IMR-90 (cell line): ENCODE data around the gene MB21D2. TPM values are rescaled to one million over a fixed set of nuclear protein-coding genes. Genes with fewer than 3 reads are reported as not detected.

Source experiments
- ATAC-seq: fragments of 200-7000 bp; cut with Tn5 transposase; 2 replicates; pipeline ENCODE4 v1.9.1; 2020; ENCODE audit warnings: low read depth, mild to moderate bottlenecking, moderate library complexity
- BruUV-seq: library from RNA; stranded (reverse); fragments of 400-500 nt; replicated peaks from 2 replicates; lab custom pipeline; 2021; lab: Mats Ljungman, UMichigan
- CTCF ChIA-PET: fragments of 300-600 bp; formaldehyde crosslinking; extraction: SDS; loops from one replicate; lab custom pipeline; 2021; ENCODE audit warnings: antibody characterized with exemption; lab: Yijun Ruan, JAX
- POLR2A ChIA-PET: fragments of 300-600 bp; sonication (Branson Sonifier 250); formaldehyde crosslinking; loops from one replicate; lab custom pipeline; 2022; ENCODE audit warnings: antibody characterized with exemption; ENCODE audit not compliant: unreplicated experiment; lab: Charles Lee
- DNase-seq: peaks from one replicate; pipeline ENCODE4 v3.0.0; 2013
- H2AFZ ChIP-seq: replicated peaks from 2 replicates; pipeline ENCODE3; 2013; ENCODE audit warnings: low read length, mild to moderate bottlenecking; ENCODE audit not compliant: poor library complexity
- H2AK5ac ChIP-seq: 2 replicates; pipeline ENCODE4 v1.6.1; 2013; ENCODE audit warnings: low read depth, low read length, inconsistent platforms
- H2AK9ac ChIP-seq: replicated peaks from 2 replicates; pipeline ENCODE3; 2013; ENCODE audit warnings: mild to moderate bottlenecking, low read depth, low read length, moderate library complexity; ENCODE audit not compliant: poor library complexity
- H2BK120ac ChIP-seq: 2 replicates; pipeline ENCODE4 v1.6.1; 2013; ENCODE audit warnings: low read depth, low read length, inconsistent platforms
- H2BK15ac ChIP-seq: 3 replicates; pipeline ENCODE4 v1.6.1; 2013; ENCODE audit warnings: low read depth, low read length, inconsistent platforms
- H2BK20ac ChIP-seq: 2 replicates; pipeline ENCODE4 v1.6.1; 2013; ENCODE audit warnings: low read depth, mild to moderate bottlenecking, inconsistent platforms, low read length, moderate library complexity
- H2BK5ac ChIP-seq: 2 replicates; pipeline ENCODE4 v1.6.1; 2013; ENCODE audit warnings: mild to moderate bottlenecking, low read depth, low read length, inconsistent platforms; ENCODE audit not compliant: poor library complexity, severe bottlenecking
- H3K14ac ChIP-seq: replicated peaks from 2 replicates; pipeline ENCODE4 v1.6.1; 2013; ENCODE audit warnings: low read depth, low read length, inconsistent platforms
- H3K18ac ChIP-seq: 2 replicates; pipeline ENCODE4 v1.6.1; 2013; ENCODE audit warnings: low read depth, low read length, control low read depth
- H3K23ac ChIP-seq: 2 replicates; pipeline ENCODE4 v1.6.1; 2013; ENCODE audit warnings: low read depth, low read length, inconsistent platforms
- H3K27ac ChIP-seq: 2 replicates; pipeline ENCODE4 v1.5.1; 2013; ENCODE audit warnings: mild to moderate bottlenecking, control low read depth, low read length; ENCODE audit not compliant: insufficient read depth
- H3K27me3 ChIP-seq: 2 replicates; pipeline ENCODE4 v1.6.1; 2013; ENCODE audit warnings: low read length; ENCODE audit not compliant: control insufficient read depth, insufficient read depth
- H3K36me3 ChIP-seq: 2 replicates; pipeline ENCODE4 v1.6.1; 2013; ENCODE audit warnings: low read length, mixed read lengths; ENCODE audit not compliant: control insufficient read depth, insufficient read depth
- H3K4ac ChIP-seq: 2 replicates; pipeline ENCODE4 v1.6.1; 2013; ENCODE audit warnings: low read depth, low read length, inconsistent platforms
- H3K4me1 ChIP-seq: 2 replicates; pipeline ENCODE4 v1.6.1; 2013; ENCODE audit warnings: low read length, mixed read lengths; ENCODE audit not compliant: control insufficient read depth, insufficient read depth
- H3K4me2 ChIP-seq: 2 replicates; pipeline ENCODE4 v1.6.1; 2013; ENCODE audit warnings: low read depth, mild to moderate bottlenecking, control low read depth, low read length, moderate library complexity
- H3K4me3 ChIP-seq: 2 replicates; pipeline ENCODE4 v1.5.1; 2013; ENCODE audit warnings: low read depth, mild to moderate bottlenecking, control low read depth, low read length, moderate library complexity; ENCODE audit not compliant: insufficient read depth
- H3K56ac ChIP-seq: 2 replicates; pipeline ENCODE4 v1.6.1; 2013; ENCODE audit warnings: low read length, inconsistent platforms; ENCODE audit not compliant: insufficient read depth; ENCODE audit errors: extremely low read depth
- H3K79me1 ChIP-seq, 2 experiments: 2 replicates each; pipeline ENCODE4 v1.6.1; 2013; ENCODE audit warnings: low read length in 2 of 2, inconsistent platforms in 1 of 2, low read depth in 1 of 2
- H3K9ac ChIP-seq: 2 replicates; pipeline ENCODE4 v1.6.1; 2013; ENCODE audit warnings: low read depth, low read length, control low read depth
- H3K9me1 ChIP-seq: 2 replicates; pipeline ENCODE4 v1.6.1; 2013; ENCODE audit warnings: low read length, inconsistent platforms; ENCODE audit not compliant: insufficient read depth
- H3K9me3 ChIP-seq: 2 replicates; pipeline ENCODE4 v1.6.1; 2013; ENCODE audit warnings: low read length; ENCODE audit not compliant: control insufficient read depth, insufficient read depth
- H4K20me1 ChIP-seq: 2 replicates; pipeline ENCODE4 v1.6.1; 2013; ENCODE audit warnings: low read length, inconsistent platforms; ENCODE audit not compliant: insufficient read depth
- H4K5ac ChIP-seq: 2 replicates; pipeline ENCODE4 v1.6.1; 2013; ENCODE audit warnings: mild to moderate bottlenecking, low read depth, low read length, control low read depth
- H4K8ac ChIP-seq, 2 experiments: 2 replicates each; pipeline ENCODE4 v1.6.1; 2013; ENCODE audit warnings: low read depth in 2 of 2, low read length in 2 of 2, control low read depth in 1 of 2, inconsistent platforms in 1 of 2
- H4K91ac ChIP-seq: 2 replicates; pipeline ENCODE4 v1.6.1; 2013; ENCODE audit warnings: low read depth, low read length, inconsistent platforms; ENCODE audit not compliant: insufficient read depth
- BHLHE40 ChIP-seq: fragments of 150-350 bp; IDR thresholded peaks from 2 replicates; pipeline ENCODE4 v1.6.1; 2016; ENCODE audit warnings: mild to moderate bottlenecking, low read depth, low read length
- CEBPB ChIP-seq: IDR thresholded peaks from 2 replicates; pipeline ENCODE4 v1.6.1; 2012; ENCODE audit warnings: low read depth, low read length, improper control_type of control experiment
- CHD1 ChIP-seq: IDR thresholded peaks from 2 replicates; pipeline ENCODE4 v1.6.1; 2012; ENCODE audit warnings: low read depth, low read length, improper control_type of control experiment
- FOS ChIP-seq: fragments of 150-350 bp; IDR thresholded peaks from 2 replicates; pipeline ENCODE4 v1.6.1; 2016; ENCODE audit warnings: low read depth, low read length
- MAFK ChIP-seq: IDR thresholded peaks from 2 replicates; pipeline ENCODE4 v1.6.1; 2012; ENCODE audit warnings: low read depth, low read length, improper control_type of control experiment
- MAZ ChIP-seq: IDR thresholded peaks from 2 replicates; pipeline ENCODE4 v1.6.1; 2012; ENCODE audit warnings: low read depth, mild to moderate bottlenecking, low read length, improper control_type of control experiment, moderate library complexity, borderline replicate concordance
- MXI1 ChIP-seq: IDR thresholded peaks from 2 replicates; pipeline ENCODE4 v1.6.1; 2012; ENCODE audit warnings: low read depth, mild to moderate bottlenecking, low read length, moderate library complexity, borderline replicate concordance
- NFE2L2 ChIP-seq: fragments of 150-350 bp; IDR thresholded peaks from 2 replicates; pipeline ENCODE4 v1.6.1; 2016; ENCODE audit warnings: low read depth, mild to moderate bottlenecking, low read length
- POLR2A ChIP-seq: IDR thresholded peaks from 2 replicates; pipeline ENCODE4 v1.6.1; 2012; ENCODE audit warnings: mild to moderate bottlenecking, low read depth, low read length
- RAD21 ChIP-seq: IDR thresholded peaks from 2 replicates; pipeline ENCODE4 v1.6.1; 2012; ENCODE audit warnings: low read length, improper control_type of control experiment
- RCOR1 ChIP-seq: IDR thresholded peaks from 2 replicates; pipeline ENCODE4 v1.6.1; 2012; ENCODE audit warnings: mild to moderate bottlenecking, low read length, improper control_type of control experiment; ENCODE audit not compliant: insufficient replicate concordance
- RFX5 ChIP-seq: IDR thresholded peaks from 2 replicates; pipeline ENCODE4 v1.8.0; 2012; ENCODE audit warnings: low read depth, mild to moderate bottlenecking, low read length, moderate library complexity
- SMC3 ChIP-seq: fragments of 150-350 bp; IDR thresholded peaks from 2 replicates; pipeline ENCODE4 v1.6.1; 2016; ENCODE audit warnings: low read depth, mild to moderate bottlenecking, antibody characterized with exemption, low read length, moderate library complexity
- WGBS, 2 experiments: methylation state at CpG; one replicate each; pipeline versions ENCODE4 v1.1.5 to v1.1.7; 2013; ENCODE audit warnings: missing lambda C conversion rate in 2 of 2; ENCODE audit not compliant: insufficient read length in 1 of 2; ENCODE audit errors: extremely low coverage in 2 of 2; 5-methylcytosine and 5-hydroxymethylcytosine counted together
- dilution Hi-C: fragments of 300-500 bp; cut with HindIII; formaldehyde crosslinking; loops from one replicate; pipeline ENCODE4 v1.14.3; 2018; ENCODE audit warnings: low sequenced_read_pairs; ENCODE audit not compliant: unreplicated experiment
- in situ Hi-C: fragments of 300-500 bp; cut with MboI; formaldehyde crosslinking; loops from 3 replicates; pipeline ENCODE4 v1.14.3; 2019; ENCODE audit warnings: low sequenced_read_pairs, inconsistent platforms, mixed read lengths
- intact Hi-C: fragments of 100-400 bp; cut with micrococcal nuclease; formaldehyde crosslinking; loops from 2 replicates; pipeline ENCODE4 v1.10.0; 2022
- polyA plus RNA-seq, 3 experiments: library from polyadenylated mRNA; depleted of rRNA; stranded (reverse); fragments of >200 nt; gene quantifications; 2 replicates each; pipeline ENCODE4 v1.2.3, GENCODE V29; 2012; ENCODE audit warnings: low replicate concordance in 1 of 3
- total RNA-seq: library from RNA; depleted of rRNA; stranded (reverse); fragments of >200 nt; gene quantifications from 2 replicates; pipeline ENCODE4 v1.2.3, GENCODE V29; 2012
- TF ChIP-seq, protein P1 (sequence below): fragments of 150-350 bp; IDR thresholded peaks from 2 replicates; pipeline ENCODE4 v1.6.1; 2017; ENCODE audit warnings: mild to moderate bottlenecking, antibody characterized with exemption, low read length, low read depth
- TF ChIP-seq, protein P2 (sequence below): fragments of 150-350 bp; IDR thresholded peaks from 2 replicates; pipeline ENCODE4 v1.6.1; 2016; ENCODE audit warnings: low read depth, mild to moderate bottlenecking, low read length, moderate library complexity, borderline replicate concordance
- TF ChIP-seq, protein P3 (sequence below): conservative IDR thresholded peaks from 2 replicates; pipeline ENCODE4 v1.5.1; 2012; ENCODE audit warnings: mild to moderate bottlenecking, low read depth, low read length, improper control_type of control experiment

MB21D2 gene
- total and polyA plus RNA-seq, 2 of the 4 experiments (the other 2 are of a cell fraction) = 13.6 to 44.8 TPM

DNA sequence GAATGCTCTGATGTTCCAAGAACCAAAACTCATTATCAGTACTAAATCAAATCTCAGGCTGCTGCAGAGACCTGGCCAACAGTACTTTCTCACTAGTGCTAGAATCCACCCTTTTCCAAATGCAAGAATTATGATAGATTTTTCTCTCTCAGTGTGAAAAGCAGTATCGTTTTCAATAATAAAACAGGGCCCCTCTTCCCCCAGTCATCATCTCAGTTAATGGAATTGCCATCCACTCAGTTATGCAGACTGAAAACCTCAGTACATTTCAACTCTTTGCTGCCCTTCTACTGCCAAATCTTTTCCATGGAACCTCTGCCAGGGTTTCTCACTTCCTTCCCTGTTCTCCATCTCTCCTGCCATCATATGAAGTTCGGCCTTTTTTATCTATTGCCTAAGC lies 117.9 kb downstream of the MB21D2 start:
- CTCF ChIA-PET = no interaction called here
- intact Hi-C loops = no loop called here

More for the DNA sequence above, 117.9 kb downstream of the MB21D2 start:
- Histone ChIP-seq H3K9me1 (peaks cover 4% of the 10 kb centered on the region; the same call in 1 of the 2 replicates), H3K4me2 (no peak overlapping the region), H3K18ac (no peak overlapping the region), H3K4me1 (no peaks in the 10 kb centered on the region), H3K56ac (no peak overlapping the region), H3K4ac (no peak overlapping the region), H3K9me3 (no peaks in the 10 kb centered on the region), H4K5ac (no peak overlapping the region), H3K79me1 (peaks cover 26 to 27% of the 10 kb centered on the region in 2 experiments), H2AK9ac (no peak overlapping the region), H3K27me3 (no peaks in the 10 kb centered on the region), H2AK5ac (no peak overlapping the region), H2AFZ (no peak overlapping the region), H3K36me3 (peaks cover 10% of the 10 kb centered on the region), H3K4me3 (no peak overlapping the region), H3K14ac (no peak overlapping the region), H3K23ac (no peak overlapping the region), H2BK15ac (no peak overlapping the region), H4K20me1 (peaks cover 5% of the 10 kb centered on the region; the same call in 1 of the 2 replicates), H2BK20ac (no peak overlapping the region), H4K8ac (no peak overlapping the region), H3K27ac (no peak overlapping the region), H4K91ac (no peak overlapping the region), H2BK5ac (no peak overlapping the region), H2BK120ac (no peak overlapping the region), H3K9ac (no peak overlapping the region)
- no CpG with 5 or more reads among the region's 2 CpGs for whole genome bisulfite sequencing, 2 experiments
- POLR2A ChIA-PET = no interaction called here
- dilution Hi-C loops = no loop called here
- no TSS peak for BruUV-seq
- in situ Hi-C loops = loop anchor here (5.0 kb wide), 1 partner anchor 232 kb away; no protein-coding TSS in a partner anchor
- no peak for TF ChIP-seq RAD21
- no peak for TF ChIP-seq RFX5
- no peak for TF ChIP-seq FOS
- TF ChIP-seq, protein P1, sequence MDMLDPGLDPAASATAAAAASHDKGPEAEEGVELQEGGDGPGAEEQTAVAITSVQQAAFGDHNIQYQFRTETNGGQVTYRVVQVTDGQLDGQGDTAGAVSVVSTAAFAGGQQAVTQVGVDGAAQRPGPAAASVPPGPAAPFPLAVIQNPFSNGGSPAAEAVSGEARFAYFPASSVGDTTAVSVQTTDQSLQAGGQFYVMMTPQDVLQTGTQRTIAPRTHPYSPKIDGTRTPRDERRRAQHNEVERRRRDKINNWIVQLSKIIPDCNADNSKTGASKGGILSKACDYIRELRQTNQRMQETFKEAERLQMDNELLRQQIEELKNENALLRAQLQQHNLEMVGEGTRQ = no peak
- TF ChIP-seq, protein P2, sequence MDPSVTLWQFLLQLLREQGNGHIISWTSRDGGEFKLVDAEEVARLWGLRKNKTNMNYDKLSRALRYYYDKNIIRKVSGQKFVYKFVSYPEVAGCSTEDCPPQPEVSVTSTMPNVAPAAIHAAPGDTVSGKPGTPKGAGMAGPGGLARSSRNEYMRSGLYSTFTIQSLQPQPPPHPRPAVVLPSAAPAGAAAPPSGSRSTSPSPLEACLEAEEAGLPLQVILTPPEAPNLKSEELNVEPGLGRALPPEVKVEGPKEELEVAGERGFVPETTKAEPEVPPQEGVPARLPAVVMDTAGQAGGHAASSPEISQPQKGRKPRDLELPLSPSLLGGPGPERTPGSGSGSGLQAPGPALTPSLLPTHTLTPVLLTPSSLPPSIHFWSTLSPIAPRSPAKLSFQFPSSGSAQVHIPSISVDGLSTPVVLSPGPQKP = no peak
- TF ChIP-seq POLR2A = no peak
- no peak for TF ChIP-seq BHLHE40
- TF ChIP-seq RCOR1 = no peak
- TF ChIP-seq, protein P3, sequence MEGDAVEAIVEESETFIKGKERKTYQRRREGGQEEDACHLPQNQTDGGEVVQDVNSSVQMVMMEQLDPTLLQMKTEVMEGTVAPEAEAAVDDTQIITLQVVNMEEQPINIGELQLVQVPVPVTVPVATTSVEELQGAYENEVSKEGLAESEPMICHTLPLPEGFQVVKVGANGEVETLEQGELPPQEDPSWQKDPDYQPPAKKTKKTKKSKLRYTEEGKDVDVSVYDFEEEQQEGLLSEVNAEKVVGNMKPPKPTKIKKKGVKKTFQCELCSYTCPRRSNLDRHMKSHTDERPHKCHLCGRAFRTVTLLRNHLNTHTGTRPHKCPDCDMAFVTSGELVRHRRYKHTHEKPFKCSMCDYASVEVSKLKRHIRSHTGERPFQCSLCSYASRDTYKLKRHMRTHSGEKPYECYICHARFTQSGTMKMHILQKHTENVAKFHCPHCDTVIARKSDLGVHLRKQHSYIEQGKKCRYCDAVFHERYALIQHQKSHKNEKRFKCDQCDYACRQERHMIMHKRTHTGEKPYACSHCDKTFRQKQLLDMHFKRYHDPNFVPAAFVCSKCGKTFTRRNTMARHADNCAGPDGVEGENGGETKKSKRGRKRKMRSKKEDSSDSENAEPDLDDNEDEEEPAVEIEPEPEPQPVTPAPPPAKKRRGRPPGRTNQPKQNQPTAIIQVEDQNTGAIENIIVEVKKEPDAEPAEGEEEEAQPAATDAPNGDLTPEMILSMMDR = no peak
- TF ChIP-seq CEBPB = no peak
- no peak for TF ChIP-seq CHD1
- TF ChIP-seq MAFK = no peak
- no peak for TF ChIP-seq MXI1
- TF ChIP-seq MAZ = no peak
- TF ChIP-seq SMC3 = no peak
- no peak for TF ChIP-seq NFE2L2
- no peak for ATAC-seq
- no peak for DNase-seq
